ENCODE measurements around the gene ZFAND2A.

- TF ChIP-seq CTCF (IDR thresholded peaks at IDR 0.05), result peak in 2 of 4 experiments; percentile 17 to 18
- TF ChIP-seq POLR2A (IDR thresholded peaks at IDR 0.05), result peak; percentile 88 to 90
Measured at GRCh38 chr7:1159891-1160669, at the start of gene ZFAND2A.

All from uterus (tissue), 2 donors.